NCI-H2107 (cell line): ENCODE data around the gene SCUBE1.

Experiments
- DNase-seq: peaks from one replicate; lab custom pipeline; 2025; lab: John Stamatoyannopoulos, UW

Gene SCUBE1

DNA sequence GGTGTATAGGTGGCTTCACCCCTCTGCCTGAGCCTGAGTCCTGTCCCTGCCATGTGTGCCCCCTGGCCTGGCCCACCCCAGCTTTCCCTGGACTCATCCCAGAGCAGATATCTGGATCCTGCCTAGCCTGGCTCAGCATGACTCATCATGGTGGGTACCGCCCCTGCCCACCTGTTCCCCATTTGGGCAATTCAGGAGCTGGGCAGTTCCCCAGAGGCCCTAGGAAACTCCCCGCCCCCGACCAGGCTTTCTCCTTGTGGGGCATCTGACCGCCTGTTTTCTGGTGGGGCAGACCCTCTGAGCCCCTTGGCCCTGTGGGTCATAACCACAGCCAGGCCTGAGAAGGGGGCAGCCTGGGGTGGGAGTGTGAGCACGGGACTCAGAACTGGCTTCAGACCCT lies 187.4 kb downstream of the SCUBE1 start:
- no peak for DNase-seq

DNA sequence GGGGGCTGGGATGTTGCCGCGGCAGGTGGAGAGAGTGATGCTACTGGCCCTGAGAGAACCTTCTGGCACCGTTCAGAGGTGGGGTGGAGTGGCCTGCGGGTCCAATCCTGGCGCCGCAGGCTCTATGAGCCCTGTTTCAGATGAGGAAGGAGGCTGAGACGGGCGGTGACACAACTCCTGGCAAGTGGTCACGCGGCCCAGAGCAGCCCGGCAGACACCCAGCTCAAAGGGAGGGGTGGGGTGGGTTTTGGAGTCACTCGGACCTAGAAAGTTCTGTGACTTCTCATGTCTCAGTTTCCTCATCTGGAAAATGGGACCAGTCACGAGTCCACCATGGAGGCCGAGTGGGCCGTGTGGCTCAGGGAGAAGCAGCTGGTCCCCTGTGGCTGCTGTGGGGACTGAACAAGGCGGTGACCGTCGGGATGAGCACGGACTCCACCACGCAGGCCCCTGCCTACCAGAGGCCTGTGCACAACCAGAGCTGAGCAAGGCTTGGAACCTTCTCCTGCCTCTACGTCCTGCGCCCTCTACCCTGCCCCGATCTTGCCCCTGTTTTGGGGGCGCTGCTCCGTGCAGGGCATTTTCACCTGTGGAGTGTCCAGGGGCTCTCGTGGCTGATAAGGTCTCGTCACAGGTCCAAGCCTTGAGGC lies 188.2 kb downstream of the SCUBE1 start:
- no peak for DNase-seq

DNA sequence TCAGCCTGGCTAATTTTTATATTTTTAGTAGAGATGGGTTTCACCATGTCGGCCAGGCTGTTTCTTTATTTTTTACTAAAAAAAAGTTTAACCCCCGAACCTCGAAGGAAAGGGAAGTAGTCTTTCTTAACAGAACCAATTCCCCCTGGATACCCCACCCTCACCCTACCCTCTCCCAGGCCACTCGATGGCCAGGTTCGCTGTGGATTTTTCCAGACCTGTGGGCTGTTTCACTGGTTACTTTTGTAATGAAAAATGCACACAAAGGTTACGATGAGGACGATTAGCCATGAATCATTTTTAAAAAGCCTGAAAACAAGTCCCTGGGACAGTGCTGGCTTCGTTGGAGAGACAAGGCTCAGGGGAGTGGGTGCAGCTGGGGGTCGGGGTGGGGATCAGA lies 189.3 kb downstream of the SCUBE1 start:
- no peak for DNase-seq

DNA sequence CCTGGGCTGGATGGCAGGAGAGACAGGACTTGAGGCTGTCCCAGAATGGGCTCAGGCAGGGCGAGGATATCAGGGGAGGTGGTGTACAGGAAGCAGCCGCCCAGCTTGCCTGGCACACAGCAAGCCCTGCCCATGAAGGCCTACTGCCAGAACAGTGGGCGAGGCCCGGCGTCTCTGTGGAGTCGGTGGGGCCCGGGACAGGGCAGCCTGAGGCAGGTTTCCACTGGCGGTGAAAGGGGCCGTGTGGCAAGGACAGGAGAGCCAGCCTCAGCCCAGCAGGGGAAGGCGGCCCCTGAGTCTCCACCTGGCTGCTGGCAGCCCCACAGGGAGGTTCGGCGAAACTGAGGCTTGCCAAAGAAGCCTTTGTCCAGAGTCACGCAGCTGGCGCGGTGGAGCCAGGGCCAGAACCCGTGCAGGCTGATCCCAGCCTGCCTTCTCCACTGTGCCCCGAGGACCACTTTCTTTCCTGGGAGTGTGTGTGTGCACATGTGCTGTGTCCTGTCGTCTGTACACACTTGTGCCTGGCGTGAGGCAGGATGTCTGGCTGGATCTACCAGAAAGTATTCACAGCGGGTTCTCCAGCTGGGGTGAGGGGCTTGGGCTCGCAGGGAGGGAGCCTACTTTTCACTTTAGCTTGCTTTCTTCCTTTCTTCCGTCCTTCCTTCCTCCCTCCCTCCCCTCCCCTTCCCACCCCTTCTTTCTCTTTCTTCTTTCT lies 190.7 kb downstream of the SCUBE1 start:
- no peak for DNase-seq

DNA sequence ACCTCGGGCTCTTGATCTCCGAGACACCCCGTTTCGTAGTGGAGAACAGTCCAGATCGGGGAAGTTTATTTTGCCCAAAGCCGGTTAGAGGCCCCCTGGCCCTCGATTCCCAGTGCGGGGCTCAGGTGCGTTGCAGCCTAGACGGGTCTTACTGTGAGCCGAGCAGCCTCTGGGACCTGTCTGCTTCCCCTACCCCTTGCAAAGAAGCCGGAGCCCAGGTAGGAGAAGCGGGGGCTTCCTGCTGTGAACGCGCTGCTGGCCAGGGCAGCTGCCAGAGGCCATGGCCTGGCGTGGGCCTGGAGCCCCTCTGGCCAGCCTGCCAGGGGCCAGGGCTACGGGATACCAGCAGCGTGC lies 191.2 kb downstream of the SCUBE1 start:
- DNase-seq: no peak

DNA sequence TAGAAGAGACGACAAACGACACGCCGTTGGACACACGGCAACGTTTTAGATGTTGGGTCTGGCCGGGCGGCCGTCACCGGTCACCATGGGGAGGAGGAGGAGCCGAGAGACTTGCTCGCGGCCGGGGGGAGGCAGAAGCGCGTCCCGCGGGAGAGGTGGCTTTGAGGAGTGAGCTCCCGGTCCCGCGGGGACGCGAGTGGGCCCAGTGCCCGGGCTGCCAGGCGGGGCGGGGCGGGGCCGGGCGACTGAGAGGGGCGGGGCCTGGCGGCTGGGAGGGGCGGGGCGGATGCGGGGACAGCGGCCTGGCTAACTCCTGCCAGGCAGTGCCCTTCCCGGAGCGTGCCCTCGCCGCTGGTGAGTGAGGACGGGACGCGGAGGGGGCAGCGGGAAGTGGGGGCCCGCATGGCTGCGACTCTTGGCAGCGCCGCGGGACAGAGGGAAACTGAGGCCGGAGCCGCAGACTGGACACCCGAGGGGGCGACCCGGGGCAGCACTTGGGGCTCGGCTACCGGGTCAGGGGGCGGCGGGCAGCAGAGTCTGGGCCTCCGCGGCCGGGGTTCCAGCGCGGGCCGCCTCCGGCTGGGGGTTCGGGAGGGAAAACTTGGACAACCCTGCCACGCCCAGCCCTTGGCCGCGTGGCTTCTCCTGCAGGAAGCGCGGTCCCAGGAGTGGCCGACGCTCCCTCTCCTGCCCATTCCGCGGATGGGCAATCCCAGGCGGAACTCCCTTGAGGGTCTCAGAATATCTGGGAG lies 191.7 kb downstream of the SCUBE1 start, which contains the start of gene TSPO:
TSPO (plus strand) TSS at position 309 of the 752 bp plus-strand sequence. CDS start 7,680 bp downstream, outside the sequence.
- DNase-seq: no peak

DNA sequence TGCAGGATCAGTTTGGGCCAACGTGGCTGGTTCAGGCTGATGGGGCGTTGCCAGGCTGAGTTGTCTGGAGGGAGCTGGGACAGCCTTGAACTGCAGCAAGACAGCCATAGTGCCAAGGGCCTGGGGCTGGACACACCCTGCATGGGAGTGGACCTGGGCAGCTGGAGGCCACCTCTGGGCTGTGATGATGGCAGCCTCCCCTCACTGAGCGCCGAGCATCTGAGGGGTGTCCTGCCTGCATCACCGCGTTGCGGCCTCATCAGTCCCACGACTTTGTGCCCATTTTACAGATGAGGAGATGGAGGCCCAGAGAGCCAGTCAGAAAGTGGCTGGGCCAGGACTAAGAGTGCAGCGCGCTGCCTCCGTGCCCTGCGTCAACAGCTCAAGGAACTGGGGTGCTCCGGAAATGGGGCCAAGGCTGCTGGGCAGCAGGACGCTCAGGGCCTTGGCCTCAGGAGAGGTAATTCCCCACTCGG lies 192.4 kb downstream of the SCUBE1 start:
- no peak for DNase-seq

DNA sequence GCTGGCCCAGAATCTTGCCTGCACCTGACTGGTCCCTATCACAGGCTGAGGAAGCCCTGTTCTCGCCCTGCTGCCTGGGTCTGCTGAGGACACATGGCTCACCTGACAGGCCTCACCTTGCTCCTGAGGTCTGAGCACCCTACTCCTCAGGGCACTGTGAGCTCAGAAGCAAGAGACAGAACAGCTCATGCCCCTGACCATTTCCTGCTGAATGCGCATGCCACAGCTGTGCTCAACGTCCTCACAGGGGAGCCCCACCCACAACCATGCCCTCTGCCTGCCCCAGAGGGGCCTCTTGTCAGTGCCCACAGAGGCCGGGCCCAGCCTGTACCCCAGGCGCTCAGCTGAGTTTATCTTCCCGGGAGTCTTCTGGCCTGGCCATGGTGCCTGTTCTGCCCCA lies 194.6 kb downstream of the SCUBE1 start:
- no peak for DNase-seq

DNA sequence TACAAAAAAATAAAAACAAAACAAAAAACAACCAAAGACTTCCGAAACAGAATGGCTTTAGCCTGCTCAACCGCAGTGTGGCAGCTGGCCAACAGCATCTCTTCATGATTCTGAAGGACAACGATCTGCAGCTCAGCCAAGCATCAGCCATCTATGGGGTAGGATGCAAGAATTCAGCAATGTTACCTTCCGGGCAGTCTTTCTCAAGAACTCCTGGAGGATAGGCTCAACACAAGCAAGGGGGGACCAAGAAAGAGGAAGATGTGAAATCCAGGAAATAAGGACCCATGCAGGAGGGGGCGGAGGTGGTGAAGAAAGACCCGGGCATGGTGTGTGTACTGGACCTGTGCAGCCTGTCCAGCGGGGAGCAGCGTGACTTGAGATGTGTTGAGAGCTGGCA lies 195.4 kb downstream of the SCUBE1 start:
- DNase-seq: no peak
